ENCODE data around the gene OCA2. TPM values are rescaled to one million over a fixed set of nuclear protein-coding genes. Genes with fewer than 3 reads are reported as not detected.
"Not testable (repeated sequence)": the region's sequence is repeated elsewhere in the genome, so short reads cannot be mapped to it uniquely, and the experiment has no call there.

OCA2 gene
- polyA plus RNA-seq, 1 experiment: 0.02 TPM

DNA sequence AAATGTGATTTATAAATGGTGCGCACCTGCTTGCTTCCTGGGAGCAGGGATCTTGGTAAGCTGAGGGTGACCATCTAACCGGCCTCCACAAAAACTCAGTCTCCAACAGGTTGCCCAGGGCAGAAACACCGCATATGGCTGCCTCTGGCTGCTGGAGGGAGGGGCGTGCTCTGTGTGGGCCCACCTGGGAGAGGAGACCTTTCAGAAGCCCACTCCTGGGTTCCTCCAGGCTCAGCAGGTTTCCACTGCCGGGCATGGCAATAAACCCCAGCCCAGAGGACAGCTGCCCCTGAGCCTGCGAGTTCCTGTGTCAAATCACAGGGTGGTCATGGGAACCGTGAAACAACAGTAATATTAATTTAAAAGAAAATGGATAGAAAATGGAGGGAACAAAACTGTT lies 85.6 kb downstream of the OCA2 start:
- Histone ChIP-seq H3K4me3 (ENCODE audit: low read depth, low read length) (no peak overlapping the region), H3K36me3 (ENCODE audit: control insufficient read depth, insufficient read depth, low read length) (no peaks in the 10 kb centered on the region), H3K27me3 (ENCODE audit: control insufficient read depth, insufficient read depth, low read length) (no peaks in the 10 kb centered on the region)
- ChIA-PET CTCF (no interaction called here), POLR2A (no interaction called here)
- DNase-seq (ENCODE audit: low read depth): no peak
- TF ChIP-seq, protein P1, sequence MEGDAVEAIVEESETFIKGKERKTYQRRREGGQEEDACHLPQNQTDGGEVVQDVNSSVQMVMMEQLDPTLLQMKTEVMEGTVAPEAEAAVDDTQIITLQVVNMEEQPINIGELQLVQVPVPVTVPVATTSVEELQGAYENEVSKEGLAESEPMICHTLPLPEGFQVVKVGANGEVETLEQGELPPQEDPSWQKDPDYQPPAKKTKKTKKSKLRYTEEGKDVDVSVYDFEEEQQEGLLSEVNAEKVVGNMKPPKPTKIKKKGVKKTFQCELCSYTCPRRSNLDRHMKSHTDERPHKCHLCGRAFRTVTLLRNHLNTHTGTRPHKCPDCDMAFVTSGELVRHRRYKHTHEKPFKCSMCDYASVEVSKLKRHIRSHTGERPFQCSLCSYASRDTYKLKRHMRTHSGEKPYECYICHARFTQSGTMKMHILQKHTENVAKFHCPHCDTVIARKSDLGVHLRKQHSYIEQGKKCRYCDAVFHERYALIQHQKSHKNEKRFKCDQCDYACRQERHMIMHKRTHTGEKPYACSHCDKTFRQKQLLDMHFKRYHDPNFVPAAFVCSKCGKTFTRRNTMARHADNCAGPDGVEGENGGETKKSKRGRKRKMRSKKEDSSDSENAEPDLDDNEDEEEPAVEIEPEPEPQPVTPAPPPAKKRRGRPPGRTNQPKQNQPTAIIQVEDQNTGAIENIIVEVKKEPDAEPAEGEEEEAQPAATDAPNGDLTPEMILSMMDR (IDR thresholded peaks at IDR 0.05; ENCODE audit: insufficient read depth, low read depth, low read length): no peak

DNA sequence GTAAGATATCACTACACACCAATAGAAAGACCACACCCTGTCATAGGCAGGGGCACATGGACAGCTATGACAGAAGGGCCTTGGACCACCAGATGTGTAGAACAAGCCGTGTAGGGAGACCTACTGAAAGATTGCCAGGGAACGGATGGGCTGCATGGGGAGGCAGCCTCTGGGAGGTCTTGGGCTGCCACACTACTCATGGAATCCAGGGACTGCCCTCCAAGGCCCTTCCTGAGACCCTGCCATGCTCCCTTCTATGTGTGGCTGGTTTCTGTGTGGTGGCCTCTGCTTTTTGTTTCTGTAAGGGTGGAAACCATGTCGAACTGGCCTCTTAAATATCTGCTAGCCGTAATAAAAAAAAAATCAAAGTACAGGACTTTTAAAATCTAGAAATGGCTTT lies 86.9 kb downstream of the OCA2 start:
- Histone ChIP-seq H3K4me3 (ENCODE audit: low read depth, low read length) (no peak overlapping the region), H3K27me3 (ENCODE audit: control insufficient read depth, insufficient read depth, low read length) (no peaks in the 10 kb centered on the region), H3K36me3 (ENCODE audit: control insufficient read depth, insufficient read depth, low read length) (no peaks in the 10 kb centered on the region)
- CTCF ChIA-PET: no interaction called here
- no peak for DNase-seq (ENCODE audit: low read depth)
- POLR2A ChIA-PET: no interaction called here
- TF ChIP-seq, protein P1 (IDR thresholded peaks at IDR 0.05; ENCODE audit: insufficient read depth, low read depth, low read length): no peak

DNA sequence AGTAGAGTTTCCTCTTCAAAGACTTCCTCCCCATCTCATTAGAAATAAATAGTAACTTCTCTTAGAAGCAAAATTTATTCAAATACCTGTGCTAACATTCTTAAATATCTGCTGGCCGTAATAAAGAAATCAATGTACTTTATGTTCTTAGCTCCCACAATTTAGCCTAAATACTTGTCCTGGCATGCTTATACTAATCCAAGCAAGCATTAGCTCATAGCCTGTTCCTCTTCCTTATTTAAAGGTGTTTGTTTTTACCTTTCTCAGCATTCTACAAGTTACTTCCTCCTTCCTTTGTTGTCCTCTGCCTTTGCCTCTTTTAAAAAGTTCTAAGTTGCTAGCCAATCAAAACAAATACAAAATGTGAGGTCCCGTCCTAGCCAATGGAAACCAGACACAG lies 90.9 kb downstream of the OCA2 start:
- POLR2A ChIA-PET; H3K4me3 ChIP-seq (ENCODE audit: low read depth, low read length); H3K36me3 ChIP-seq (ENCODE audit: control insufficient read depth, insufficient read depth, low read length); CTCF ChIA-PET; H3K27me3 ChIP-seq (ENCODE audit: control insufficient read depth, insufficient read depth, low read length); DNase-seq (ENCODE audit: low read depth): not testable (repeated sequence)

DNA sequence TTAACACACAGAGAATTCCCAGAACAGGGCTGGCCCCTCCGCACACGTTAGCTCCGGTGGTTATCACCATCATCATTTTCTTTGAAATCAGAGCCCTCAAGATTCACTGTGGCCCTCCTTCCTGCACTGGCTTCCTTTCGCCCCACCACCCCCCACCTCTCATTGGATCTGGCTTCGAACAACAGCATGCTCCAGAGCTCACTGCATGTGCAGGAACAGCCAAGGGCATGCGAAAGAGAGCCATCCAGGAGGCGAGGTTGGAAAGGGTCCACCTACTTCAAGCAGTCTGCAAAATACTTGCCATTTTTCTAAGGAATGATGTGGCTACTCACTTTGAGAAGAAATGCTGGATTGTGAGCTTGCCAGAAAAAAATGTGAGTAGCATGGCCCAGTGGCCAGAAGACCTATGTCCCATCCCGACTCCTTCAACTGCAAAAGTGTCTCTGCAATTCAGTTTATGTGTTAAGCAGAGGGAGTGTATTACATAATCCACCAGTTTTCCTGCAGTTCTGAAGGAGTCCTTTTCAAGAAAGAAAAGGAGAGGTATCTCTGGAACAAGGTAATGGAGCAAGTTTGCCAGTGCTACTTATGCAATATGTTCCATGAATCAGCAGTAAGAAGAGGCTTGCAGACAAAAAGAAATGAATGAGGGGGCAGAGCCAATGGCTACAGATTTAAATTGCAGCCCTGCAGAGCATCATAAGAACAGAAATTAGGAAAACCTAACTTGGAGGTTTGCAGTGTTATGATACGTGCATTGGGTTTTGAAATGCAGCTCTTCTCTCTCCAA lies 92.8 kb downstream of the OCA2 start:
- TF ChIP-seq, protein P1 (IDR thresholded peaks at IDR 0.05; ENCODE audit: insufficient read depth, low read depth, low read length): no peak
- Histone ChIP-seq H3K4me3 (ENCODE audit: low read depth, low read length) (no peak overlapping the region), H3K36me3 (ENCODE audit: control insufficient read depth, insufficient read depth, low read length) (no peaks in the 10 kb centered on the region), H3K27me3 (ENCODE audit: control insufficient read depth, insufficient read depth, low read length) (no peaks in the 10 kb centered on the region)
- ChIA-PET POLR2A (no interaction called here), CTCF (no interaction called here)
- no peak for DNase-seq (ENCODE audit: low read depth)

DNA sequence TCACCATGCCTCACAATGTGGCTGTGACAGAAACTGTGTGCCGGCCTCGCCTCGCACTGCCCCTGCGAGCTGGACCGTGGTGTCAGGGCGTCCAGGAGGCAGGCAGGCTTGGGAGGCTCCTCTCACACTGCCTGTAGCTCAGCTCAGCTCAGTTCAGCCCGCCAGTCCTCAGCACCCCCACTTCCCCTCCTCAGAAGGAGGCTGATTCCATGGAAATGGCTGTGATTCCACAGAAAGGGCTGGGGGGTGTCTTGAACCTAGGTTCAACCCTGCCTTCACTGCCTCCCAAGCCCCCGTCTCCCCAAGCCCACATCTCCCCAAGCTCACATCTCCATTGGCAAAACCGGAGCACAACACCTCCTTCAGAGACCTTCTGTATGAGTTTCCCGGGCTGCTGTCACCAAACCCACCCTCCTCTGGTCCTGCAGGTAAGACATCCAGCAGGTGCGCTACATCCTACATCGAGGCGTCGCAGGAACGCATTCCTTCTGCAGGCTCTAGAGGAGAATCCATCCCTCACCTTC lies 94.0 kb downstream of the OCA2 start:
- H3K36me3 ChIP-seq (ENCODE audit: control insufficient read depth, insufficient read depth, low read length): no peaks in the 10 kb centered on the region
- H3K4me3 ChIP-seq (ENCODE audit: low read depth, low read length): no peak overlapping the region
- POLR2A ChIA-PET: no interaction called here
- TF ChIP-seq, protein P1 (IDR thresholded peaks at IDR 0.05; ENCODE audit: insufficient read depth, low read depth, low read length): no peak
- DNase-seq (ENCODE audit: low read depth): no peak
- H3K27me3 ChIP-seq (ENCODE audit: control insufficient read depth, insufficient read depth, low read length): no peaks in the 10 kb centered on the region
- CTCF ChIA-PET: no interaction called here

Data from BJ (cell line).